GM04503 (cell line): ENCODE measurements around the gene ATP6AP2.
"Not testable (repeated sequence)": the region's sequence is repeated elsewhere in the genome, so short reads cannot be mapped to it uniquely, and the experiment has no call there.

Experiments used
- DNase-seq: peaks from one replicate; pipeline ENCODE4 v3.0.0-alpha.2; 2012; ENCODE audit warnings: low read depth

ATP6AP2 gene

DNA sequence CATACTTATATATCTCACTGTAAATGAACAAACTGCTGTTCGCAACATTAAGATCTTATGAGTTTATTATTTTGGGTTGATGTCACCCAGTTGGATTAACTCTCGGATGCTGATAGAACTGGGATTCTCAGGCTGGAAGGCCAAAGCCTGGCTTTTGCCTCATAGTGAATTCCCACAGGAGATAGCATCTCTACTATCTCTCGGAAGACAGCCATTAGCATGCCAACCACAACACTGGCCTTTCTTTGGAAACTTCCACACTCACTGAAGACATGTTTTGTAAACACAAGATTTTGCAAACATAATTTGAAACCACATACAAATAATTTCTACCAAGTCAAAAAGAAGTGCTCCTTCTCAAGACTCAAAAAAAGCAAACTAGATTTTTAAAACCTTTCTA, 4.5 kb upstream of the ATP6AP2 start:
- DNase-seq: no peak

DNA sequence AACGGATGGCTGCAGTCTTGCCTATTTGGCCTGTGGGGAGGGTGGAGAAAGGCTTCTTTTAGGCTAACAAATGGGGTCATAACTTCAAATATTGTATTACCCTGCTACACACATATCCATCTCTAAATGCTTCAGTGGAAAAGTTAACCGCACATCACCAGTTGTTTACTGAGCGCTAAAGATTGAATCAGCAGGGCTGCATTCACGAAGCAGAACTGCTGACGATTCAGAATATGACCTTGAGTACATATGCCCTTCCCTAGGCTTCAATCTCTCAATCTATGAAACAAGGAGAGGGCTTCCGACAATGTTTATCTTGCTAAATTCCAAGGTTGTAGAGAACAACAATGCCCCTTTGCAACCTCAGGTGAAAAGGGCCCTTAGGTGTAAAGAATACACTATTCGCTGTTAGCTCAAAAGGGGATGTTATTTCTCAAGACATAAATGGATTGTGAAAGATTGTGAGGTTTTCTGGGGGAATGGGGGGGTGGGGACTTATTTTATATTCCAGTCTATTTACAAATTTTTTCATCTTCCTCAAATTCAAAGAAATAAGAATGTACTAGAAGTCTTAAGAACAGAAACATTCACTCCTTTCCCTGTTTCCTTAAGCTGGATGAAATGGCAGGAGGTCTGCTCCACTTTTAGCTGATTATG, 2.6 kb upstream of the ATP6AP2 start:
- DNase-seq: no peak

DNA sequence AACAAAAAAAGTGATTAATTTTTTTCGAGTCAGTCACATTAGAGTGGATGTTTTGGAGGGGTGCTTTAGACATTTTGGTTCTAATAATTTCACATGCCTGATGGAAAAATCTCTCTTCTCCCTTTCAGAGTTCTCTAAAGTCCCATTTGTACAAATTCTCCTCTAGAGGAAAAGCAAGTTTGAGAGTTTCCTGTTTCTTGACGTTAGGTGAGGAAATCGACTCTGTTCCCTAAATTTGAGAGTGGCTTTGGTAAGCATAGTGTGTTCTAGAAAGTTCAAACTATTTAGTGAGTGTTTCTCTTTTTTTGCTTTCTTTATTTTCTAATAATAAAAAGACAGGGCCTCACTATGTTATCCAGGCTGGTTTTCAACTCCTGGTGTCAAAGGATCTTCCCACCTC, 1.6 kb upstream of the ATP6AP2 start:
- DNase-seq: no peak

DNA sequence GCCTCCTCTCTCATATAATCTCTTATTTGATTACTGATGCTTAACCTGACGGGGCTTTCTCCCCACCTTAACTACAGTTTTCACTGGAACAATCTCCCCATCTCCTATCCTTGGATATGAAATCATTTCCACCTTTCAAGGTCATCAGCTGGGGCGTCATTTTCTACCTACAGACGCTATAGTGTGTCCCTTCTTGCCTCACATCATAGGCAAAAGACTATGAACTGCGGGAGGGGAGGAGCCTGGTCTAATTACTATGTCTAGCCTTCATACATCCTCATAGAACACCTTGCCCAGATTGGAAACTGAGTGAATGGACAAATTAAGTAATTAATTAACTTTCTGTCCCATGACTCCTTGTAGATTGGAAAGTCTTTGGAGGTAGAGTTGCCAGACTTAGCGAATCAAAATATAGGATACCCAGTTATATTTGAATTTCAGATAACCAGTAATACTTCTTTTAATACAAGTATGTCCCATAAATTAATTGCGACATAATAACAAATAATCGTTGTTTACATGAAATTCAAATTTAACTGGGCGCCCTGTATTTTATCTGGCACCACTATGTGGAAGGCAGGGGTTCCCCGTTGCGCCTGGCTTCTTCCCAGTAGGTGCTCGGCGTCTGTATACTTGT, 752 bp upstream of the ATP6AP2 start:
- DNase-seq: no peak

DNA sequence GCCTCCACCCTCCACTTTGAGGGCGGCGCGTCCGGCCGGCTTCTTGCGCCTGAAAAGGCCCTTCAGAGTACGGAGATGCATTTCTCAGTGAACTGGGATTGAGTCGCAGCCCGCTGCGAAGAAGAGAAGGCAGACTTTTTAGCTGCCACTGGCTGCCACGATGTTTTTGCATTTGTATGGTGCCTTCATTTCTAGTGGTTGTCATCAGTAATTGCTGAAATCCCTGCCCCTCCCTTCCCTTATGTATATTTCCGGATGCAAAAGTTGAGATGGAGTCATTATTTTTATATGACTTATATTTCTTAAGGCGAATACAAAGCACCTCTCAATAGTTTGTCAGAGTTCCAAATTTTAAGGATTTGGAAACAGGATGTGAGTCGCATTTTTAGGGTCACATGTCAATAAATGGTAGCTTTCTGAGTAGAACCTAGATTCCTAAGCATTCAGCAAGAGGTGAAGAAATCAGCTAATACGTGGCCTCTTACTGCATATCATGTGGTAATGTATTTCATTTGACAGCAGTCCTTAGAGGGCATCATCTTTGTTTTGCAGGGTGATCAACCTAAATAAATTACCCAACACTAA, 658 bp downstream of the ATP6AP2 start:
- no peak for DNase-seq

DNA sequence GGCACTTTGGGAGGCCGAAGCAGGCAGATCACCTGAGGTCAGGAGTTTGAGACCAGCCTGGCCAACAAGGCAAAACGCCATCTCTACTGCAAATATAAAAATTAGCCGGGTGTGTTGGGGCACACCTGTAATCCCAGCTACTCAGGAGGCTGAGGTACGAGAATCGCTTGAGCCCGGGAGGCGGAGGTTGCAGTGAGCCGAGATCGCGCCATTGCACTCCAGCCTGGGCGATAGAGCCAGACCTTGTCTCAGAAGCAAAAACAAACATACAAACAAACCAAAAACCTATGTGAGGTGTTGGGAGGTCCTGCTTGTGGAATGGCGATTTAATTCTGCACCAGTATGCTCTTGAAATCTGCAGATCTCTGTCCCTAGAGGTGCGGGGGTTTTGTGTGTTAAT, 1.4 kb downstream of the ATP6AP2 start:
- DNase-seq: not testable (repeated sequence)

DNA sequence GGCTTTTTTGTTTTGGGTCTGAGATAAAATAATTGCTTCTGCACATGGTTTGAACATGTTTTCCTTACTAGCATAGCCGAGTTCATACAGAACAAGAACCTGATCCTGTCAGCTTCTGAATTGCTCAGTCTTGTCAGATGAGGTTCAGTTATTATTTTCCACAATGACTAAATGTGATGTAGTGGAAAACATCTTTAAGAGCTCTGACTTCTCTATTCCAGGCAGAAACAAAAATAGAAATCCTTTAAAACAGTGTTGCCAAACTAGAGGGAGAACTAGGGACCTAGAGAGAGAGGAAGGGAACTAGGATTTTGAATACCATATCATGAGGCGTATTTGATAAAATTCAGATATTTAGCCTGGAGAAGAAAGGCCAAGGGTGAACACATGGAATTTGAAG, 2.0 kb downstream of the ATP6AP2 start:
- DNase-seq: no peak

DNA sequence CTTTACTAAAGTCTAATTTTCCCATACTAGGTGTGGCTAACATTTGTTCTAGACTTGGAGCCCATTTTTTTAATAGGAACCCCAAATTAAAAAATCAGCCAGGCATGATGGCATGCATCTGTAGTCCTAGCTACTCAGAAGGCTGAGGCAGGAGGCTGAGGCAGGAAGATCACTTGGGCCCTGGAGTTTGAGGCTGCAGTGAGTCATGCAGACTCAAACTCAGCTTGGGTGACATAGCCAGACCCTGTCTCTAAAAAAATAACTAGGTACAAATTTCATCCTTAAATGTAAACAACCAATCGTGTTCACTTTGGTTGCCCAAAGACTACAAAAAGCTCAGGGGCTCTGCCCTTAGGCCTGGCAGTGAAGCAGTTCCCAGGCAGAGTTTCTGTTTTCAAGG, 6.9 kb downstream of the ATP6AP2 start:
- DNase-seq: not testable (repeated sequence)

DNA sequence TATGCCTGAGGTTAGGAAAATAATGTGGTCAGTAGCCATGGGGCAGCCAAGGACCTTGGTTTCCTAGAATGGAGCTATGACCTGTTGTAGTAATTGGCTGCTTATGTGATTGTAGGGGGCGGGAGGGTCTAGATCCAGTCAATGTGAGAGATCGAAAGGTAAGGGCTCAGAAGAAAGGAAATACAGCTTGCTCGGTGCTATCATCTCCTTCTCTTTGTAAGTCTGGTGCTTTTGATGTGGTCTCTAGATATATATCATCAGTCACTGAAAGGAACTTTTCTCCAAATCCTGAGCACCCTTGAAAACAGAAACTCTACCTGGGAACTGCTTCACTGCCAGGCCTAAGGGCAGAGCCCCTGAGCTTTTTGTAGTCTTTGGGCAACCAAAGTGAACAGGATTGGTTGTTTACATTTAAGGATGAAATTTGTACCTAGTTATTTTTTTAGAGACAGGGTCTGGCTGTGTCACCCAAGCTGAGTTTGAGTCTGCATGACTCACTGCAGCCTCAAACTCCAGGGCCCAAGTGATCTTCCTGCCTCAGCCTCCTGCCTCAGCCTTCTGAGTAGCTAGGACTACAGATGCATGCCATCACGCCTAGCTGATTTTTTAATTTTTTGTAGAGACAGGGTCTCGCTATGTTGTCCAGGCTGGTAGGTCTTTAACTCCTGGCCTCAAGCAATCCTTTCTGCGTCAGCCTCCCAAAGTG, 9.0 kb downstream of the ATP6AP2 start:
- DNase-seq: not testable (repeated sequence)

DNA sequence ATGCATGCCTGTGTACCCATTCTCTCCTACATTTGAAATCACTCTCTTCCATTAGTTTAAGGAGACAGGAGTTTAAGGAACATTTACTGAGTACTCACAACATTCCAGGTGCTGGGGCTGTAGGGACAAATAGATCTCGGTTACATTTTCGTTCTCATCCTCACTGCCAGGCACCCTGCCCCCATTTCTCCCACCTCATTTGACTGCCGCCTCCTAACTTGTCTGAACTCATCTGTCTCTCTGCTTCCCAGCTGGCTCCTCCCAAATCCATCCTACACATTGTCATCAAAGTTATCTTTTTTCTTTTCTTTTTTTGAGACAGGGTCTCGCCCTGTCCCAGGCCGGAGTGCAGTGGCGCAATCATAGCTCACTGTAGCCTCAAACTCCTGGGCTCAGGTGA, 22.7 kb downstream of the ATP6AP2 start:
- DNase-seq: no peak

DNA sequence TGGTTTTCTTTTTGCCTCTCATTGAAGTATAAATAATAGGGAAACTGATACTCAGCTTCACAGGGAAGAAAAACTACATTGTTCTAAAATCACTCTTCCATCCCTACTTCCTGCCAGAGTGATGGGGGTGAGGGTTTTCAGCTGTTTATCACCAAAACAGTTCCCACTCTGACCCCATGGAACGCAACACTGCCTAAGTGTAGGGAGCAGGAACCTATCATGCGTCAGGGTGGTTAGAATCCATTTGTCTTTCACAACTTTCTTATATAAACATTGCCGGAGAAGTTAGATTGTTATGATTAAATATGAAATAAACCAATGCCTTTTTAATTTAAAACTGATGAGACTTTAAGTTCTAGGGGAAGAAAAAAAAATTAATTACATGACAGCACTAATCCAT, 26.6 kb downstream of the ATP6AP2 start:
- DNase-seq: no peak

DNA sequence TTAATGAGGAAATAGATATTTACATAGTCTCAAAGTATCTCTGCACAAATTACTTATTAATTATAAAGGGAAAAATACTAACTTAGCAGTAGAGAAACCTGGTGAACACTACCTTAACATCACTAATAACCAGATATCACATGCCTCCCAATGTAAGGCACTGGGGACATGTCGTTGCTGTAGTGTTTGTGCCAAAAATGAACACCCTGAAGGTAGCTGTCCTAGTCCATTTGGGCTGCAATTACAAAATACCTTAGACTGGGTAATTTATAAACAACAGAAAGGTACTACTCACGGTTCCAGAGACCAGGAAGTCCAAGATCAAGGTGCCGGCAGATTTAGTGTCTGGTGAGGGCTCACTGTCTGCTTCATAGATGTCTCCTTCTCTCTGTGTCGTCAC, 31.7 kb downstream of the ATP6AP2 start:
- DNase-seq: no peak

DNA sequence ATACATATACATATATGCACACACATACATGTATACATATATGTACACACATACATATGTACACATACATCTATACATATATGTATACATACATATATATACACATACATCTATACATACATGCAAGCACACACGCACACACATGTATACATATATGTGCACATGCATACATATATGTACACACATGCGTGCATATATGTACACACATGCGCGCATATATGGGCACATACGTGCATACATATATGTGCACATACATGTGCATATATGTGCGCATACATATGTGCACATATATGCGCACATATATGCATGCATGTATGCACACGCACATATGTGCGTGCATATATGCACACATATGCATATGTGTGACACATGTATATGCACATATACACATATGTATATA, 35.2 kb downstream of the ATP6AP2 start:
- no peak for DNase-seq

DNA sequence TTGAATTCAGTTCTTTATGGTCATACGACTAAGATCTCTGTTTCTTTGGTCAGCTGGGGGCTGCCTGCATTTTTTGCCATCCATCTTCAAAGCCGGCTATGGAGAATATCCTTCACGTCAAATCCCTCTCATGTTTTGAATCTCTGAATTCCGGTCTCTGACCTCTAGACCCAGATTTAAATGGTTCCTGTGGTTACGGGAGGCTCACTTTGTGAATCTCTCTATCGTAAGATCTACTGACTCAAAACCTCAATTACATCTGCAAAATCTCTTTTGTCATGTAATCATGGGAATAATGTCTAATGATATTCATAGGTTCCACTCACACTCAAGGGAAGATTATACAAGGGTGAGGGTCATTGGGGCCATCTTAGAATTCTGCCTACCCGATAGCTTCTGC, 36.8 kb downstream of the ATP6AP2 start:
- no peak for DNase-seq

DNA sequence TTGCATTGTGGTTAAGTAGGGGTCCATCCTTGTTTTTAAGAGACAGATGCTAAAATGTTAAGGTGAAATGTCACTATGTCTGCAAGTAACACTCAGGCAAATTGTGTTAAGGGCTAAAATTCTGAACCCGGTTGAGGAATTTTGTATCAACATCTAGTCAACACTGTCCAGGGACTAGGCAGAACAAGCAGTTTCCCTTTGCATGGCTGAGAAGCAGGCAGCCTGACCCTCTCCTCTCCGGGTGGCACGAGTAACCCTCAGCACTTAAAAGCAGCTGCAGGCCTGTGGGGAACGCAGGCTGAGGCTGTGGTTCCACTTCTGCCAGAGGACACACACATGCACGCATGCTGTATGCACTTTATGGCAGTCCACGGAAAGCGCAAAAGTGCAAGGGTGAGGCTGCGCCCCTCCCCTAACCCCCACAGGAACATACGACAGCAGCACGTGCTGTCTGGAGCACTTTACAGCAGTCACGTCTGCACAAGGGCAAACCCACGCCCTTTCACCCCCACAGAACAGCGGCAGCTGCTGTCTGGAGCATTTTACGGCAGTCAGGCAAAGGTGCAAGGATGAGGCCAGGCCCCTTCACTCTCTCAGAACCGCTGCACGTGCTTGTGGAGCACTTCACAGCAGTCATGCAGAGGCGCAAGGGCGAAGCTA, 41.8 kb downstream of the ATP6AP2 start:
- DNase-seq: no peak

DNA sequence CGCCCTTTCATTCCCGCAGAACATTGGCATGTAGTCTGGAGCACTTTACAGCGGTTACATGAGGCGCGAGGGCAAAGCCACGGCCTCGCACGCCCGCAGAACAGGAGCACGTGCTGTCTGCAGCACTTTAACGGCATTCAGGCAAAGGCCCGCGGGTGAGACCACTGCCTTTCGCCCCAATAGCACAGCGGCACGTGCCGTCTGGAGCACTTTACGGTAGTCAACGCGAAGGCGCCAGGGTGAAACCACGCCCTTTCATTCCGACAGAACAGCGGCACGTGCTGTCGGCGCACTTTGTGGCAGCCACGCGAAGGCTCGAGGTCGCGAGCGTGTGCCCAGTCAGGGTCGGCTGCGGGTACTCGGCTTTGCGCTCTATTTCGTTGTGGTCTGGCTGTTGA, 42.4 kb downstream of the ATP6AP2 start, which contains the start of gene MPC1L:
Gene MPC1L (plus strand): TSS at position 290 of the 398 bp plus-strand sequence. CDS start 138 bp downstream, outside the sequence.
- no peak for DNase-seq

DNA sequence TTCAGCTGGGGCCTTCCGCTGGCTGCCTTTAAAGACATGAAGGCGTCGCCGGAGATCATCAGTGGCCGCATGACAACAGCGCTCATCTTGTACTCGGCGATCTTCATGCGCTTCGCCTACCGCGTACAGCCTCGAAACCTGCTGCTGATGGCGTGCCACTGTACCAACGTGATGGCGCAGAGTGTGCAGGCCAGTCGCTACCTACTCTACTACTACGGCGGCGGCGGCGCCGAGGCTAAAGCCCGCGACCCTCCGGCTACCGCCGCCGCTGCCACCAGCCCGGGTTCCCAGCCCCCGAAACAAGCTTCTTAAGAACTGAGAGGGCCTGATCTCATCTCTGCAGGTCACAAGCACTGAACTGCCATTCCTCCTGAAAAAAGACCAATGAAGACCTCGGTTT, 42.9 kb downstream of the ATP6AP2 start:
- DNase-seq: no peak

DNA sequence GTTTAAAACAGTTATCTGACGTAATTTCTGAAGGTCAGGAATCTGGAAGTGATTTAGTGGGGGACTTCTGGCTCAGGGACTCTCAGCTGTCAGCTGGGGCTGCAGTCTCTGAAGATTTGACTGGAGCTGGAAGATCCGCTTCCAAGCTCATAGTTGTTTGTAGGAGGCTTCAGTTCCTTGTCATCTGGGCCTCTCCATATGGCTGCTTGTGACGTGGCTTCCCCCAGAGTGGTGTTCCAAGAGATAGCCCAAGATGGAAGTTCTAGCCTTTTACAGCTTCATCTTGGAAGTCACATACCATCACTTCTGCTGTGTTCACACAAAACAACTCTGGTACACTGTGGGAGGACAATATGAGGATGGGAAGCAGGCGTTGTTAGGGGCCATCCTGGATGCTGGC, 44.5 kb downstream of the ATP6AP2 start:
- DNase-seq: no peak

DNA sequence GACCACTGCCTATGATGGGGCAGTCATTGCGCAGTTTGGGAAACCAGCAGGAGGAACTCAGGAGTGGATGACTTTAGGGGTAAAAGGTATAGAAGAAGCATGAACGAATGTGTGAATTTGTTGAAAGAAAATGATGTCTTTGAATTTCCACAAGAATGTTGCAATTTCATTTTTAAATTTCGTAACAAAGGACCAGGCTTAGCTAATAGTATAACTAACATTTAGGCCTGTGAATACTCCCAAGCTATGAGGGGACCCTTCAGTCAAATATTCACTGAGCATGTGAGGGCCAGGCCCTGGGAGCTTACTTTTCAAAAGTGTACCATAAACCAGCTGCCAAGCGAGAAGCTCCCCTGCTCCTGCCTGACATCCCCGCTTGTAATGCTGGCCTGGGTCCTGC, 47.7 kb downstream of the ATP6AP2 start:
- no peak for DNase-seq

DNA sequence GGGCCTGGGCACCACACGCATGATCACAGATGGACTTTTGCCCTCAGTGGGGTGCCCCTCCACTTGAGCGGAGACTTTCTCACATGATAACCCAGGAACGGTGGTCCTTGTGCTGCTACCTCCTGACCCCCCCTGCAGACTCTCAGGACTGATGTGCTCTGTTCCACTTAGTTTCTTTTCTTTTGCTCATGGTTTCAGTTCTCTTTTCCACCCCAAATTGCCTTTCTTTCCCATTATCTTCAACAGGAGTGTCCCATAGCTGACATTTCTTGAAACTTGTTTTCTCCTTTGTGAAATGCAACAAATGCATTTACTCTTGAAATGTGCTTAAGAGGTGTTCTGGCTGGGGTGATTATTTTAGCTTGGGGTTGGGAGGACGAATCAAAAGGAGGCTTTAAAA, 51.4 kb downstream of the ATP6AP2 start:
- DNase-seq: no peak

DNA sequence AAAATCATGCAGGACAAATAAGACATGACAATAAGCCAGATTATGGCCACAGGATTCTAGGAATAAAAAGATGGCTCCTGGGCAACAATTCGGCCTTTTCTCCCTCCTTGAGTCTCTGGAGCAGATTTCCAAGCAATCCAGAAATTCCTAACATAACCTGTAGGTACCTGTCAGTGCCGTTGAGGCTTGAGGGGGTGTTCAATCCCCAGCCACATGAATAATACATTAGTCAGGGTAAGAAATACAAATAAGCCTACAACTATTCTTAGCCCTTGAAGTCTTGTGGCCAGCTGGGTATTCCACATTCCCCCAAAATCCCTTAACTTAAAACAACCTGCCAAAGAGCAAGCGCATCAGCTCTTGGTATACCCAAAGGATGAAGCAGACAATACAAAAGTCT, 56.9 kb downstream of the ATP6AP2 start:
- no peak for DNase-seq

DNA sequence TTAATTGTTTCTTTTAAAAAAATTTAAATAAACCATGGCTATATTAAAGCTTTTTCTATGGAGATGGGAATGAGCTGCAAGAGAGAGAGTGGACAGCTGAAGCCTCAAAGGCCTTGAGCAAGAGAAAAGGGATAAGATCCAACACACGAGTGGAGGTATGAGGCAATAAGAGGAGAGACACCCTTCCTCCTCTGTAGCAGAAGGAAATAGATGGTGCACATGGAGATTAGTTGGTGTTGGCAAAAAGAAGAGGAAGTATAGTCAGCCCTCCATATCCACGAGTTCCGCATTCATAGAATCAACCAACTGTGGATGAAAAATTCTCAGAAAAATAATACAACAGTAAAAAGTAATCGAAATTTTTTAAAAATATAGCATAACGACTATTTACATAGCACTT, 63.4 kb downstream of the ATP6AP2 start:
- no peak for DNase-seq
